ENCODE measurements around the gene WEE1.

DNA sequence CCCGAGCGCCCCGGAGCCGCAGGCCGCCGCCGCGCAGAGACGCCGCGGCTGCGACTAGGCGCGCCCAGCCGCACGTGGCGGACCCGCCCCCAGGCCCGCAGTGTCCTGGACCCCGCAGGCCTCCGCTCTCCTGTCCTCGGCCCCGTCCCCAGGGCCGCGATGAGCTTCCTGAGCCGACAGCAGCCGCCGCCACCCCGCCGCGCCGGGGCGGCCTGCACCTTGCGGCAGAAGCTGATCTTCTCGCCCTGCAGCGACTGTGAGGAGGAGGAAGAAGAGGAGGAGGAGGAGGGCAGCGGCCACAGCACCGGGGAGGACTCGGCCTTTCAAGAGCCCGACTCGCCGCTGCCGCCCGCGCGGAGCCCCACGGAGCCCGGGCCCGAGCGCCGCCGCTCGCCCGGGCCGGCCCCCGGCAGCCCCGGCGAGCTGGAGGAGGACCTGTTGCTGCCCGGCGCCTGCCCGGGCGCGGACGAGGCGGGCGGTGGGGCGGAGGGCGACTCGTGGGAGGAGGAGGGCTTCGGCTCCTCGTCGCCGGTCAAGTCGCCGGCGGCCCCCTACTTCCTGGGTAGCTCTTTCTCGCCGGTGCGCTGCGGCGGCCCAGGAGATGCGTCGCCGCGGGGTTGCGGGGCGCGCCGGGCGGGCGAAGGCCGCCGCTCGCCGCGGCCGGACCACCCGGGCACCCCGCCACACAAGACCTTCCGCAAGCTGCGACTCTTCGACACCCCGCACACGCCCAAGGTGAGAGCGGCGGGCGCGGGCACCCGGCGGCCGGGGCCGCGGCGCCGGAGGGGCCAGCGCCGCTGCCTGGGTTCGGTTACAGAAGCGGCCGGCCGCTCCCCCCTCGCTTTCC is 528 bp downstream of the WEE1 start:
- TF ChIP-seq POLR2AphosphoS5 (IDR thresholded peaks at IDR 0.05; ENCODE audit: low read depth, low read length) (no peak), SIN3A (IDR thresholded peaks at IDR 0.05; ENCODE audit: borderline replicate concordance, insufficient read depth, low read length) (peak; percentile 67; the same call in 1 of the 2 replicates)
